ENCODE data around the gene WNT3A. TPM values are rescaled to one million over a fixed set of nuclear protein-coding genes. Genes with fewer than 3 reads are reported as not detected.

The WNT3A gene
- total and polyA plus RNA-seq, 4 donors, result 0.06 TPM; not detected in 3

GRCh38 chr1:228039006-228039903 is 32.5 kb downstream of the WNT3A start:
- 80% methylated on average over 8 of the region's 8 CpGs for WGBS (ENCODE audit: insufficient coverage)
- no peaks in the 10 kb centered on the region for H3K36me3 ChIP-seq (ENCODE audit: control insufficient read depth, insufficient read depth, low read length)
- H3K4me3 ChIP-seq (ENCODE audit: low read depth, low read length), result no peak overlapping the region
- H3K9me3 ChIP-seq (ENCODE audit: control insufficient read depth, insufficient read depth, low read length), result no peaks in the 10 kb centered on the region
- no peak for DNase-seq (ENCODE audit: low read depth in 4 of 6, low spot score in 6 of 6)
- H3K4me1 ChIP-seq (ENCODE audit: control insufficient read depth, insufficient read depth, low read length), result peaks cover 13% of the 10 kb centered on the region
- no peak overlapping the region for H3K27ac ChIP-seq (ENCODE audit: low read depth, low read length)
- peaks cover 22% of the 10 kb centered on the region for H3K27me3 ChIP-seq (ENCODE audit: control insufficient read depth, insufficient read depth, low read length)

- 89% methylated on average over 3 of the region's 3 CpGs for WGBS (ENCODE audit: insufficient coverage)
- Histone ChIP-seq H3K9me3 (ENCODE audit: control insufficient read depth, insufficient read depth, low read length) (no peaks in the 10 kb centered on the region), H3K4me1 (ENCODE audit: control insufficient read depth, insufficient read depth, low read length) (peaks cover 13% of the 10 kb centered on the region), H3K4me3 (ENCODE audit: low read depth, low read length) (no peak overlapping the region), H3K36me3 (ENCODE audit: control insufficient read depth, insufficient read depth, low read length) (no peaks in the 10 kb centered on the region), H3K27ac (ENCODE audit: low read depth, low read length) (no peak overlapping the region), H3K27me3 (ENCODE audit: control insufficient read depth, insufficient read depth, low read length) (peaks cover 22% of the 10 kb centered on the region)
- no peak for DNase-seq (ENCODE audit: low read depth in 4 of 6, low spot score in 6 of 6)
These were observed 33.2 kb downstream of the WNT3A start for GRCh38 chr1:228039986-228040385.

GRCh38 chr1:228041316-228041715 is 34.5 kb downstream of the WNT3A start:
- WGBS (ENCODE audit: insufficient coverage), result 95% methylated on average over 2 of the region's 2 CpGs
- DNase-seq (ENCODE audit: low read depth in 4 of 6, low spot score in 6 of 6), result no peak
- Histone ChIP-seq H3K27me3 (ENCODE audit: control insufficient read depth, insufficient read depth, low read length) (peaks cover 22% of the 10 kb centered on the region), H3K27ac (ENCODE audit: low read depth, low read length) (no peak overlapping the region), H3K4me3 (ENCODE audit: low read depth, low read length) (no peak overlapping the region), H3K36me3 (ENCODE audit: control insufficient read depth, insufficient read depth, low read length) (no peaks in the 10 kb centered on the region), H3K4me1 (ENCODE audit: control insufficient read depth, insufficient read depth, low read length) (peaks cover 13% of the 10 kb centered on the region), H3K9me3 (ENCODE audit: control insufficient read depth, insufficient read depth, low read length) (no peaks in the 10 kb centered on the region)

- Histone ChIP-seq H3K4me1 (ENCODE audit: control insufficient read depth, insufficient read depth, low read length) (peaks cover 7% of the 10 kb centered on the region), H3K27ac (ENCODE audit: low read depth, low read length) (no peak overlapping the region), H3K9me3 (ENCODE audit: control insufficient read depth, insufficient read depth, low read length) (no peaks in the 10 kb centered on the region), H3K27me3 (ENCODE audit: control insufficient read depth, insufficient read depth, low read length) (peaks cover 13% of the 10 kb centered on the region), H3K4me3 (ENCODE audit: low read depth, low read length) (no peak overlapping the region), H3K36me3 (ENCODE audit: control insufficient read depth, insufficient read depth, low read length) (no peaks in the 10 kb centered on the region)
- no peak for DNase-seq (ENCODE audit: low read depth in 4 of 6, low spot score in 6 of 6)
These were observed 35.7 kb downstream of the WNT3A start for GRCh38 chr1:228042508-228042907.

- Histone ChIP-seq H3K27ac (ENCODE audit: low read depth, low read length) (no peak overlapping the region), H3K27me3 (ENCODE audit: control insufficient read depth, insufficient read depth, low read length) (peaks cover 7% of the 10 kb centered on the region), H3K4me3 (ENCODE audit: low read depth, low read length) (no peak overlapping the region), H3K36me3 (ENCODE audit: control insufficient read depth, insufficient read depth, low read length) (no peaks in the 10 kb centered on the region), H3K4me1 (ENCODE audit: control insufficient read depth, insufficient read depth, low read length) (peaks cover 2% of the 10 kb centered on the region), H3K9me3 (ENCODE audit: control insufficient read depth, insufficient read depth, low read length) (no peaks in the 10 kb centered on the region)
- WGBS (ENCODE audit: insufficient coverage), result 62% methylated on average over 5 of the region's 7 CpGs
- no peak for DNase-seq (ENCODE audit: low read depth in 4 of 6, low spot score in 6 of 6)
These were observed 36.6 kb downstream of the WNT3A start for GRCh38 chr1:228043281-228043848.

GRCh38 chr1:228044961-228045360 is 38.2 kb downstream of the WNT3A start:
- no peaks in the 10 kb centered on the region for H3K4me1 ChIP-seq (ENCODE audit: control insufficient read depth, insufficient read depth, low read length)
- no peak for DNase-seq (ENCODE audit: low read depth in 4 of 6, low spot score in 6 of 6)

GRCh38 chr1:228045405-228045804 is 38.6 kb downstream of the WNT3A start:
- WGBS (ENCODE audit: insufficient coverage), result 97% methylated on average over 4 of the region's 7 CpGs
- no peaks in the 10 kb centered on the region for H3K36me3 ChIP-seq (ENCODE audit: control insufficient read depth, insufficient read depth, low read length)
- H3K4me3 ChIP-seq (ENCODE audit: low read depth, low read length), result no peak overlapping the region
- no peaks in the 10 kb centered on the region for H3K4me1 ChIP-seq (ENCODE audit: control insufficient read depth, insufficient read depth, low read length)
- DNase-seq (ENCODE audit: low read depth in 4 of 6, low spot score in 6 of 6), result no peak
- H3K27me3 ChIP-seq (ENCODE audit: control insufficient read depth, insufficient read depth, low read length), result no peaks in the 10 kb centered on the region
- no peaks in the 10 kb centered on the region for H3K9me3 ChIP-seq (ENCODE audit: control insufficient read depth, insufficient read depth, low read length)
- no peak overlapping the region for H3K27ac ChIP-seq (ENCODE audit: low read depth, low read length)

More at GRCh38 chr1:228044961-228045360, 38.2 kb downstream of the WNT3A start:
- Histone ChIP-seq H3K9me3 (ENCODE audit: control insufficient read depth, insufficient read depth, low read length) (no peaks in the 10 kb centered on the region), H3K27ac (ENCODE audit: low read depth, low read length) (no peak overlapping the region), H3K36me3 (ENCODE audit: control insufficient read depth, insufficient read depth, low read length) (no peaks in the 10 kb centered on the region), H3K27me3 (ENCODE audit: control insufficient read depth, insufficient read depth, low read length) (no peaks in the 10 kb centered on the region), H3K4me3 (ENCODE audit: low read depth, low read length) (no peak overlapping the region)
- WGBS (ENCODE audit: insufficient coverage), result 65% methylated on average over 2 of the region's 3 CpGs

- Histone ChIP-seq H3K36me3 (ENCODE audit: control insufficient read depth, insufficient read depth, low read length) (no peaks in the 10 kb centered on the region), H3K9me3 (ENCODE audit: control insufficient read depth, insufficient read depth, low read length) (no peaks in the 10 kb centered on the region), H3K27me3 (ENCODE audit: control insufficient read depth, insufficient read depth, low read length) (no peaks in the 10 kb centered on the region), H3K4me3 (ENCODE audit: low read depth, low read length) (no peak overlapping the region), H3K27ac (ENCODE audit: low read depth, low read length) (no peak overlapping the region), H3K4me1 (ENCODE audit: control insufficient read depth, insufficient read depth, low read length) (no peaks in the 10 kb centered on the region)
- 81% methylated on average over 9 of the region's 9 CpGs for WGBS (ENCODE audit: insufficient coverage)
- DNase-seq (ENCODE audit: low read depth in 4 of 6, low spot score in 6 of 6), result no peak
These were observed 39.1 kb downstream of the WNT3A start for GRCh38 chr1:228045871-228046270.

GRCh38 chr1:228046421-228047182 is 39.8 kb downstream of the WNT3A start:
- Histone ChIP-seq H3K27me3 (ENCODE audit: control insufficient read depth, insufficient read depth, low read length) (no peaks in the 10 kb centered on the region), H3K36me3 (ENCODE audit: control insufficient read depth, insufficient read depth, low read length) (no peaks in the 10 kb centered on the region), H3K4me3 (ENCODE audit: low read depth, low read length) (no peak overlapping the region), H3K9me3 (ENCODE audit: control insufficient read depth, insufficient read depth, low read length) (no peaks in the 10 kb centered on the region), H3K27ac (ENCODE audit: low read depth, low read length) (no peak overlapping the region), H3K4me1 (ENCODE audit: control insufficient read depth, insufficient read depth, low read length) (no peaks in the 10 kb centered on the region)
- no peak for DNase-seq (ENCODE audit: low read depth in 4 of 6, low spot score in 6 of 6)
- WGBS (ENCODE audit: insufficient coverage), result 97% methylated on average over 8 of the region's 8 CpGs

All from spinal cord (tissue), 10 donors.